T-helper 1 cell (primary cell): ENCODE data around the gene ABCG2.

Experiments
- DNase-seq, 5 donors: peaks; one replicate each; pipeline ENCODE4 v3.0.0-alpha.2; 2012 to 2020
- total RNA-seq, 4 donors: gene quantifications; one replicate each; lab custom pipeline; 2026; lab: John Stamatoyannopoulos, UW

The ABCG2 gene
- total RNA-seq: 0 to 3.2 (median 0.54) reads per million in 4 donors

DNA sequence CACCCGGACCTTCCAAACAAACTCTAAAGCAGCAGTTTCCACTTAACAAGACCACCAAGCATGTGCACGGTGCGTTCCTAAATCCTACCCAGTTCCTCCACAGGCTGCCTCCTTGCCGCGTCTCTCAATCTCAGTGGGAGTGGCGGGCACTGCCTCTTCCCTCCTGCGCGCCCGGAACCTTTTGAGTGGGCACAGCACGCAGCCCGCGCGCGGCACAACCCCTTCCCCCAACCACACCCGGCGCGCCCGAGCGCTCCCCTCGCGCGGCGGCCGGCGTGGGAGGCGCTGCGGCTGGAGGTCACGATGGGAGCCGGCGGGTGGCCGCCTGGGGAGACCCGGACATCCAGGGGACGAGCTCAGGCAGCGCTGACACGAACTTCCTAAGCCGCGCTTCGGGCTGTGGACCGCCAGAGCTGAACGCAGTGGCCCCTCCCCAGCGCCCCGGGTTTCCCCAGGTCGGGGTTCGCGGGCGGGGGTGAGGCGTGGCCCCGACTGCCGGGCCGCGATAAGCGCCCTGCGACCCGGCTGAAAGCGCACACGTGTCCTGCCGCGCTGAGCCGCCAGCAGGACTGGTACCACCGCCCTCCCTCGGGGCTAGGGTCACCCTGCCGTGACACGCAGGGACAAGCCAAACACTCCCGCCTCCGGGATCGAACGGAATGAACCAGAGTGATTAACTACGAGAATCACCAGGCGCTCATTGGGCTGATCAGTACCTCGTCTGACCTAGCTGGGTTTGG is at the start of gene ABCG2:
Gene ABCG2, minus strand, starts transcription at position 151 of the 740 bp plus-strand sequence. CDS start 18,644 bp downstream, outside the sequence.
- DNase-seq: peak in 2 of 5 donors; percentile 6 to 52

DNA sequence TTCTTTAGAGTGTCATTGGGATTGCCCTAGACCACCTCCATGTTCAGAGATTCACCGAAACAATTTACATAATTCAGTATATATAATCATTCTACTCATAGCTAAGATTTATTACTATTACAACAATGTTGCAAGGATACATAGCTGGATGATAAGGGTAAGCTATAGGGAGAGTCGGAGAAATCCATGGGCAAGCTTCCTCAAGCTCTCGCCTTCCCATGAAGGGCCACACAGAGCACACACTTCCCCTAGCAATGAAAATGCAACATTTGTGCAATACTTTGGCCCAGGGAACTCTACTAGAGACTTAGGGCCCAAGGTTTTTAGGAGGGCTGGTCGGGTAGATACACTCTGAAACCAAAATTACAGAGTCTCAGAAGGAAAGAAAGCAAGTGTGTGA is 49.7 kb upstream of the ABCG2 start:
- DNase-seq: no peak

DNA sequence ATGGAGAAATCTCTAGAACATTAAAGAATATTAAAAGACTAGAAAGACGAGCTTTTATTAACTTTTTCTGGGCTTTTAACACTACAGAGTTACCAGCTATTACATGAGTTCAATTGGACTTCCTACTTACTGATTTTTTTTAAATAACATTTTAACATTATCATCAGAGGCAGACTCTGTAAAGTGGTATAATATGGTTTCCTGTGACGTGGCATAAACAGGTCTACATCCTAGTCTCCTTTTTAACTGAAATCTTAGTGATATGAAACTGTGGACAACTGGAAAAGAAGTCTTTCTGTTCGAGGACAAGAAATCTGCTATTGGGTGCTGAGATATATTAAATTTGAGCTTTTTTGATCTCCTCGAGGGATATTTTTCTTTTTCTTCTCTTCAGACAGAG is 48.7 kb upstream of the ABCG2 start:
- no peak for DNase-seq

DNA sequence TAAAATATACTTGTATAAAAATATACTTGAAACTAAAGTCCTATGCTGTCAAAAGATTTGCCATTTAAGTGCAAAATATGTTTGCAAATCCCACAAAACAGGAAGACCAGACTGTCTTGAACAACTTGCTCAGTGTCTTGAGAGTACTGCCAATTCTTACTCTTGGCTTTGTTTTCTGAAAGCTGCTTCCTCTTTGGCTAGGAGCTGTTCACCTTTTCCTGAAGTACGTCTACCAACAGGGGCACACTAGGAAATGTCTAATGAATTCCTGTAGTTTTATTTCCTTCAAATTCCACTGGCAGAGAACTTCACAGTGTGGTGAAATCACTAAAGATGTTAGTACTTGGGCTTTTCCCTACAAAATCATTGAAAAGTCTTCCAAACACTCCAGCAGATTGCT is 46.4 kb upstream of the ABCG2 start:
- no peak for DNase-seq

DNA sequence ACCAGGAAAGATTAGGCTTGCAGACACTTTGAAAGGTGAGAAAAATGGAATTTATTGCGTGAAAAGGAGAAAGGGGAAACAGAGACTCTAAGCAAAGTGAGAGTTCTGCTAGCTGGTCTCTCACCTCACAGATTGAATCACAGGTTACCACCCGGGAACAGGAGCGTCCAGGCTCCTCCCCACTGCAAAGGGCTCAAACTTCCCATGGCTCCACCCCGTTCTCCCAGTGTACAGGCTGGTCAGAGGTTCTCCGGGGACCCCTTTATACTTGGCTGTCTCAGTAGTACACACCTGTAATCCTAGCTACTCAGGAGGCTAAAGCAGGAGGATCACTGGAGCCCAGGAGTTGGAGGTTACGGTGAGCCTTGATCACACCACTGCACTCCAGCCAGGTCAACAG is 44.0 kb upstream of the ABCG2 start:
- DNase-seq: no peak

DNA sequence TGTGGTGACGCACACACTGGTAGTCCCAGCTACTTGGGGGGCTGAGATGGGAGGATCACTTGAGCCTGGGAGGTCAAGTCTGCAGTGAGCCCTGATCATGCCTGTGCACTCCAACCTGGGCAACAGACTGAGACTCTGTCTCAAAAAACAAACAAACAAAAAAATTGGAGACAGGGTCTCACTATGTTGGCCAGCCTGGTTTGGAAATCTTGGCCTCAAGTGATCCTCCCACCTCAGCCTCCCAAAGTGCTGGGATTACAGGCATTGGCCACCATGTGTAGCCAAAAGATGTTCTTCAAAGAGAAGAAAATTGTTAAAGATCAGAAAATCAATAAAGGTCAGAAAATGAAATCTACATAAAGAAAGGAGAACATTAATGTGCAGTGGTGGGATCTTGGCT is 41.7 kb upstream of the ABCG2 start:
- no peak for DNase-seq

DNA sequence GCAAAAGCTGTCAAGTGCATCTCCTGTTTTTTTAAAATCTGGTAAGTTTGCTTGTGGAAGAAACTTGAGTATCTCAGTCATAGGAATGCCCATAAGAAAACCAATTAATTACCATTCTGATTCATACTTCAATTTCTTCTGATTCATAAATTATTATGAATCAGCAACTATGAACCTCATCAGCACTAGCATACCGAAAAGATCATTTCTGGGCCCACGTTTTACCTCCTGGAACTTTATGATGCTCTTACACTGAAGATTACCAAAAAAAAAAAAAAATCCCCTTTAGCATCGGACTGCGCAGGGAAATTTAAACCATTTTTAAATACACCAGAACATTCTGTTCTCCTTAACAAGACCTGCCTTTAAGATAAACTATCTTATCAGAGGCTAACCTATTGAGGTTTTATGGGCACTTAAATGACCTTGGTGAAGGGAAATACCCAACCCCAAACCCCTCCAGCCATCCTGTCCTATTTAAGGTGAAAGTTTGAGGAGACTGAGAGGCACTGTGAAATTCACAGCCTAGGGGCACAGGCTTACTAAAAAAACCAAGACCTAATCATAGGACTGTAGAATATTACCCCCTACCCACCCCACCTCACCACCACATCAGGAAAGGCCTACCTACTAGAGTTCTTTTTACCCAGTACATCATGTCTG is 38.2 kb upstream of the ABCG2 start:
- DNase-seq: no peak

DNA sequence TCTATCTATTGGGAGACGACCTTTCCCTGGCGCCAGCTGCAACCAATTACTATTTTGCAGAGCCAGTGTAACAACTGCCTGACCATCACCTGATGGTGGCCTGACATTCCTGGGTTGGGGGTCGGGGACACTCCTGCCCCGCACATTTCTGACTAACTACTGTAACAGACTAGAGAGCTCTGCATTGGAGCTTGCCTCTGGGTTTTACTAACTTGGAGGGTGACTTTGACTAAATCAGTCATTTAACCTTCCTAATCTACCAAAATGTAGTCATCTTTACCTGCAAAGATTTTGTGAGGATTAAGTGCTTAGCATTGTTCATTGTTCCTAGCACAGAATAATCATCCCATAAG is 37.5 kb upstream of the ABCG2 start:
- no peak for DNase-seq

DNA sequence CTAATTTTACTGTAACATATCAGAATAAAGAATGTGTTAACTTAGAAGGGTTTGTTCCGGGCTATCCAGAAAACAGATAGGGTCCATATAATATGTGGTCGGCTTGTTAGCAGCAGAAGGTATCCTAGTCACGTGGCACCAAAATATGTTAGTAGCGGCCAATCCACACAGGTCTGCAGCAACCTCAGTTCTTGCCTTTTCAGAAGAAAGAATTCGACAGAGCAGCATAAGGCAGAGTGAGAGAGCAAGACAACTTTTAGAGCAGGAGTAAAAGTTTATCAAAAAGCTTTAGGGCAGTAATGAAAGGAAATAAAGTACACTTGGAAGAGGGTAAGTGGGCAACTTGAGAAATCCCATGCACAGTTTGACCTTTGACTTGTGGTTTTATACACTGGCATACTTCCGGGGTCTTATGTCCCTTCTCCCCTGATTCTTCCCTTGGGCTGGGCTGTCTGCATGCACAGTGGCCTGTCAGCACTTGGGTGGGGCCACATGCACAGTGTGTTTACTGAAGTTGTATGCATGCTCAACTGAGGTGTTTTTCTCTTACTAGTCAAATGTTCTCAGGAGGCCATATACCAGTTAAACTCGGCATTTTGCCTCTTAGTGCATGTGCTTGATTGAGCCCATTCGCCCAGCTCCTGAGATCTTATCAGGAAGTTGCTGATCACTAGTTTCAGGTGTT is 37.0 kb upstream of the ABCG2 start:
- DNase-seq: no peak

DNA sequence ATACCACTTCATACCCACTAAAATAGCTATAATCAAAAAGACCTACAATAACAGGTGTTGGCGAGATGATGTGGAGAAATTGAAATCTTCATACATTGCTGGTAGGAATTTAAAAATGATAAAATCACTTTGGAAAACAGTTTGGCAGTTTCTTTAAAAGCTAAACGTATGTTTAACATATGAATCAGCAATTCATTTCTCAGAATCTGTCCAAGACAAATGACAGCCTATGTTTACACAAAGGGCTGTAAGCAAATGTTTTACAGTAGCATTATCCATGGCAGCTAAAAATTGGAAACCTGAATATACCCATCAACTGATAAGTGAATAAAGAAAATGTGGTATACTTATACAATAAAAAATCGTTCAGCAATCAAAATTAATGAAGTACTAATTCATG is 33.0 kb upstream of the ABCG2 start:
- no peak for DNase-seq

DNA sequence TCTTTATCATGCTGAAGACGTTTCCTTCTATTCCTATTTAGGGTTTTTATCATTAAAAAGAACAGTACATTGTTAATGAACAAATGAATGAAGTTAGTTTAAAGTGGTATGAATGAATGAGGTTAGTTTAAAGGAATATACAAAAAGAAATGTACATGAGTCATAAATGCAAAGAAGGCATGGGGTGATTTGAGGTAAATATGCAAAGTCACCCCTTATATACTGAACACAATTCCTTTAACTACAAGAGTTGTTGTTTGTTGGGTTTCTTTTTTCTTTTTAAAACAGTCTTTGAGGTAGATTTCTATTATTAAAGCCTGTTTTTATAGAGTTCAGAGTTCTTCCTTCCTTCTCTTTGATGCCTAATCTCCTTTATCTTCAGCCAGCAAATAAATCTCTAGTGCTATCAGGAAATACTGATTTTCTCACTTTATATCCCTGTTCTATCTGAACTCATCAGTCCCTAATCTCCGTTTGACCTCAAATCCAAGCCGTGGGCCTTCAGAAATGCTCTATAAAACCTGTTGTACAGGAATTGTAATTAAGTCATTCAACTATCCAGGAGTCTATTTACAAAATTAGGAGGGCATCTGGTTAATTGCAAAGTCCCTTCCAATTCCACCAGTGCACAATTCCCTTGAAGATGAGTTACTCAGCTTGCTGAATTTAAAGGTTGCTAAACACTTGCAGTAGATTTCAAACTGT is 31.6 kb upstream of the ABCG2 start:
- DNase-seq: no peak

DNA sequence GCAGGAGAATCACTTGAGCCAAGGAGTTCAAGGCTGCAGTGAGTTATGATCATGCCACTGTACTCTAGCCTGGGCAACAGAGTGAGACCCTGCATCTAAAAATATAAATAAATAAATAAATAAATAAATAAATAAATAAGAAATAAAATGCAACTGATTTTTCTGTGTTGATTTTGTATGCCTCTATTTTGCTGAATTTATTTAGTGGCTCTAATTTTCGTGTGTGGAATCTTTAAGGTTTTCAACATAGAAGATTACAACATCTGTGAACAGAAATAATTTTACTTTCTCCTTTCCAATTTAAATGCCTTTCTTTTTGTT is 30.9 kb upstream of the ABCG2 start:
- no peak for DNase-seq

DNA sequence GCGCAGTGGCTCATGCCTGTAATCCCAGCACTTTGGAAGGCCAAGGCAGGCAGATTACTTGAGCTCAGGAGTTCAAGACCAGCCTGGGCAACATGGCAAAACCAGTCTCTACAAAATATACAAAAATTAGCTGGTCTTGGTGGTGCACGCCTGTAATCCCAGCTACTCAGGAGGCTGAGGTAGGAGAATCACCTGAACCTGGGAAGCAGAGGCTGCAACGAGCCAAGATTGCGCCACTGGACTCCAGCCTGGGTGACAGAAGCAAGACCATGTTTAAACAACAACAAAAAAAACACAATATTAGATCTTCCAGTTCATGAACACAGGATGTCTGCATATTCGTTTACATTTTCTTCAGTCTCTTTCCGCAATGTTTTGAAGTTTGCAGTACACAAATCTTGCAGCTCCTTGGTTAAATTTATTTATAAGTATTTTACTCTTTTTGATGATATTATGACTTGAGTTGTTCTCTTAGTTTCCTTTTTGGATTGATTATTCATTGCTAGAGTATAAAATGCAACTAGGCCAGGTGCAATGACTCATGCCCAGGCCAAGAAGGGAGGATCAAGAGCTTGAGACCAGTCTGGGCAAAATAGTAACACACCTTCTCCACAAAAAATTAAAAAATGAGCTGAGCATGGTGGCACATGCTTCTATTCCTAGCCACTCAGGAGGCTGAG is 30.4 kb upstream of the ABCG2 start:
- peak in 1 of 5 donors; percentile 28 for DNase-seq

DNA sequence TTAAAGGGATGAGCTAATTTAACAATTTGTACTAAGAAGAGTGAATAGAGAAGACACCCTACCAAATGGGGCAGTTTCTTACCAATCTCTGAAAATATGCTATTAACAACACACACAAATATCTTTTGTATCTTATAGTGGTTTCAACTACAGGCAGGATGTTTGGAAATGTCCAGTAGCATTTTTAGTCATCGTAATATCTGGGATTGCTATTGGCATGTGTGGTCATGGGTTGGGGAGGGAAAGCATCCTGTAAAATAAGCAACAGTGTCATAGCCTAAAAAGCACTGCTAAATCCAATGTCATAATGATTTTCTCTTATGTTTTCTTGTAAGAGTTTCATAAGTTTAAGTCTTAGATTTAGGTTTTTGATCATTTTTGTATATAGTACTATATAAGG is 29.3 kb upstream of the ABCG2 start:
- no peak for DNase-seq

DNA sequence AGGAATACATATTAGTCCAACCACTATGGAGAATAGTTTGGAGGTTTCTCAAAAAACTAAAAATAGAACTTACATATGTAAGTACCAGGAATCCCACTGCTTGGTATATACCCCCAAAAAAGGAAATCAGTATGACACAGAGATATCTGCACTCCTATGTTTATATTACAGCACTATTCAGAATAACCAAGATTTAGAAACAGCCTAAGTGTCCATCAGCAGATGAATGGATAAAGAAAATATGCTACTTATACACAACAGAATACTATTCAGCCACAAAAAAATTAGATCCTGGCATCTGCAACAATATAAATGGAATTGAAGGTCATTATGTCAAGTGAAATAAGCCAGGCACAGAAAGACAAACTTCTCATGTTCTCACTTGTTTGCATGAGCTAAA is 27.5 kb upstream of the ABCG2 start:
- no peak for DNase-seq

DNA sequence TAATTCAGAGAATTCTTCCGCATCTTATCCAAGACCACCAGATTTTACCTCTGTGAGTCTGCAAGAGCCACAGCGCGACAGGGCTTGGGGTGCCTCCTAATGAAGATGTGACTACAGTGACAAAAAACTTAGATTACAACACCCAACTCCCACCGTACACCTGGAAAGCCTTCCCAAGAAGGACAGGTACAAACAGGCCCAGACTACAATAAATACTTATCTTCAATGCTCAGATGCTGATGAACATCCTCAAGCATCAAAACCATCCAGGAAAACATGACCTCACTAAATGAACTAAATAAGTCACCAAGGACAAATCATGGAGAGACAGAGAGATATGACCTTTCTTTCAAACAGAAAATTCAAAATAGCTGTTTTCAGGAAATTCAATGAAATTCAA is 20.8 kb upstream of the ABCG2 start:
- no peak for DNase-seq

DNA sequence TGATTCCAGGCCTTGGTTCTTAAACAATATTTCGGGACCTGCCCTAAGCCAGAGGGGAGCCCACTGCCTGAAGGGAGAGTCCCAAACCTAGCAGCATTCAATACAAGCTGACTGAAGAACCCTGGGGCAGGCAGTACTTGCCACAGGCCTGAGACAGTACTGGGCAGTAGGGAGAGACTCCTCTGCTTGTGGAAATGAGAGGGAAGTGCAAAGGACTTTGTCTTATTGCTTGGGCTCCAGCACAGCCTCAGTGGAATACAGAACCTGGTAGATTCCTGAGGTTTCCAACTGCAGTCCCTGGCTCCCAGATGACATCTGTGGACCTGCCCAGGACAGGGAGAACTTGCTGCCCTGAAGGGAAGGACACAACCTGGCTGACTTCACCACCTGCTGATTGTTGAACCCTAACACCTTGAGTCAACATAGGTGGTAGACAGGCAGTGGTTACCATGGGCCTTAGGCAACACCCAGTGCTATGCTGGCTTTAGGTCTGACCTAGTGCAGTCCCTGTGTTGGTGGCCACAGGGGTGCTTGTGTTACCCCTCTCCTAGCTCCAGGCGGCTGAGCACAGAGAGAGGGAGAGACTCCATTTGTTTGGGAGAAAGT is 20.3 kb upstream of the ABCG2 start:
- no peak for DNase-seq

DNA sequence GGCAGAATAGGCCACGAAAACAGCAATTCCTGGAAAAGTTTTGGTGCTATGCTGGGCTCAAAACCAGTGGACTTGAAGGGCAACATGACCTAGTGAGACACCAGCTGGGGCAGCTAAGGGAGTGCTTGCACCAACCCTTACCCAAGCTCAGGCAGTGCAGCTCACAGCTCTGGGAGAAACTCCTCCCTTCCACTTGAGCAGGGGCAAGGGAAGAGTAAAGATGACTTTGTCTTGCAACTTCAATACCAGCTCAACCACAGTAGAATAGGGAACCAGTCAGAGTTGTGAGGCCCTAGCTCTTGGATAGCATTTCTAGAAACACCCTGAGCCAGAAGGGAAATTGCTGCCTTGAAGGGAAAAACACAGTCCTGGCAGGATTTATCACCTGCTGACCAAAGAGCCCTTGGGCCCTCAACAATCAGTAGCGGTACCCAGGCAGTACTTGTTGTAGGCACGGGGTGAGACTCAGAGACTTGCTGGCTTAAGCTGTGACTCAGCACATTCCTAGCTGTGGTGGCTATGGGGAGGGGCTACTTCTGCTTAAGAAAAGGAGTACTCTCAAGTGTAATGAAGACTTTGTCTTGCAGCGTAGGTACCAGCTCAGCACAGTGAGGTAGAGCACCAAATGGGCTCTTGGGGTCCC is 19.7 kb upstream of the ABCG2 start:
- no peak for DNase-seq

DNA sequence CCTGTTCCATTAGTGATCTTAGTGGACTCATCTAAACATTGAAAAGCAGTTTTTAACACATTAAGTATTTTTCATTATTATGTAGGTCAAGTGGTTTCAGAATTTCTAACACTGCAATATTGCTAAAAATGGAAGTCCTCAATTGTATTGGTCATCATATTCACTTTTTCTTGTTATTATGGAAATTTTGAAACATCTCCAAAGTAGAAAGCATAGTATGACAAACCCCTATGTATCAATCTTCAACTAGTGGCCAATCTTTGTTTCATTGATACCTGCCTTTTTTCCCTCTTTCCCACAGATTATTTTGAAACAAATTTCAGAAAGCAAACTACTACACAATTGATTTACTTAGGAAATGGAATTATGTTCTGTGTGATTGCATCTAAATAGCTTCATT is 14.5 kb upstream of the ABCG2 start:
- DNase-seq: no peak

DNA sequence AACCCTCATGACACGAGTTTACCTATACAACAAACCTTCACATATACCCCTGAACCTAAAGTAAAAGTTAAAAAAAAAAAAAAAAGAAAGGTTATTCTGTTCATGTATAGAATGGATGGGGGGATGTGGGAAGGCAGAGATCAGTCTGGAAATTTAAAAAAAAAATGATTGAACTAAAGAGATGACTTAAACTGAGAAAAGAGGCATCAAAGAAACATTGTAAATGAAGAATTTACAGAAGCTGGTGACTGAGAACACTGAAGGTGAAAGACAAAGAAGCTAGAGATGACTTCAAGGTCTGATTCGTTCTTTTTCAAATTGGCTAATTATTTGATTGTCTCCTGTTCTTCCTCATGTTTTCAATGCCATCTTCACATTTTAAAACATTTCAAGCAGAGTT is 12.8 kb upstream of the ABCG2 start:
- DNase-seq: no peak

DNA sequence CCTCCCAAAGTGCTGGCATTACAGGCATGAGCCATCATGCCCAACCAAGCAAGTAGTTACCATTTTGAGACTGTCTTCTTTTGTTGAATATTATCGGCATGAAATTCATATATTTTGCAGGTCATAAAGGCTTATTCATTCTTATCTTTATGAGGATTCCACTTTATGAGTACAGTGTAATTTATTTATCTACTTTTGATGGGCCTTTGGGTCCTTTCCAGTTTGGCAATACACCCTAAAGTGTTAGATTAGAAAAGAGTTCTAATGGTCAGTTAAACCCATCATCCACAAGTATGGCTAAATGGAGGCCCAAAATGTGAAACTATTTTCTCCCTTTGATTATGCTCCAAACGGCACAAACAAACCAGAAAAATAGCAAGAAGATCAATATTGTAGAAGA is 10.9 kb upstream of the ABCG2 start:
- no peak for DNase-seq

DNA sequence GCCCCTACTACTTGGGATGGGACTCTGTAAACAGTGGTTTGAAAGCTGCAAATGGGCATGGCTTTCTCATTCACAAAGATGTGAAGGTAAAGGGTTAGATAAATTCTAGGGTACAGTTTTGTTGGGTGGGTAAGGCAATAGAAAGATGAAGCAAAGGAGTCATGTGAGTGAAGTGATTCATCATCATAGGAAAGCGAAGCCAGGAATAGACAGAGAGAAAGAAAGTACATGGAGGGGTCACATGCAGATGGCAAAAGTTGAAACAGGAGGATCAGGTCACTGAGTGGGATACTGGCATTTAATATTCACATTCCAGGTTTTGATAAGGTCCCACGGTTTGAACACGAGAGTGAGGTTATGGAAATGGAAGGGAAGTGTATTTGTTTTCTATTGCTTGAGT is 8.2 kb upstream of the ABCG2 start:
- DNase-seq: no peak
